Naive B cell (primary cell): ENCODE measurements around the gene C8G. TPM values are rescaled to one million over a fixed set of nuclear protein-coding genes. Genes with fewer than 3 reads are reported as not detected.

Source experiments
- ATAC-seq, 2 donors: fragments of 150-1000 bp; cut with Tn5 transposase; 2 replicates each; pipeline ENCODE4 v1.10.0; 2021; ENCODE audit warnings: low read depth in 2 of 2, mild to moderate bottlenecking in 2 of 2, moderate library complexity in 2 of 2
- DNase-seq: peaks from one replicate; pipeline ENCODE4 v3.0.0; 2022
- H3K27ac Mint-ChIP-seq, 6 donors: one replicate each; pipeline ENCODE4 v1.8.0; 2020 to 2022; ENCODE audit warnings: mild to moderate bottlenecking in 6 of 6, mixed read lengths in 6 of 6, moderate library complexity in 5 of 6, inconsistent platforms in 2 of 6
- H3K27me3 Mint-ChIP-seq, 3 donors: one replicate each; pipeline ENCODE4 v1.8.0; 2021 to 2022; ENCODE audit warnings: mixed read lengths in 3 of 3, mild to moderate bottlenecking in 1 of 3
- H3K36me3 Mint-ChIP-seq, 2 donors: one replicate each; pipeline ENCODE4 v1.8.0; 2020 to 2022; ENCODE audit warnings: mixed read lengths in 2 of 2, inconsistent platforms in 1 of 2, mild to moderate bottlenecking in 1 of 2
- H3K4me1 Mint-ChIP-seq, 3 donors: one replicate each; pipeline ENCODE4 v1.8.0; 2020 to 2022; ENCODE audit warnings: mixed read lengths in 3 of 3, inconsistent platforms in 1 of 3, mild to moderate bottlenecking in 1 of 3, moderate library complexity in 1 of 3
- H3K4me3 Mint-ChIP-seq, 8 donors: one replicate each; pipeline ENCODE4 v1.8.0; 2020 to 2022; ENCODE audit warnings: mild to moderate bottlenecking in 8 of 8, mixed read lengths in 8 of 8, moderate library complexity in 8 of 8, inconsistent platforms in 2 of 8
- H3K9me3 Mint-ChIP-seq, 7 donors: one replicate each; pipeline ENCODE4 v1.8.0; 2020 to 2022; ENCODE audit warnings: mixed read lengths in 7 of 7, mild to moderate bottlenecking in 5 of 7, inconsistent platforms in 2 of 7, moderate library complexity in 1 of 7
- polyA plus RNA-seq, 6 donors: library from polyadenylated mRNA; unstranded; fragments of 300-500 nt; fragmentation: Illumina TruSeq; gene quantifications; one replicate each; pipeline ENCODE4 v1.2.3, GENCODE V29; 2021; ENCODE audit warnings: low read depth in 6 of 6

The C8G gene
- polyA plus RNA-seq, 6 donors from 2014 or later: not detected

GRCh38 chr9:136983656-136984314, 38.7 kb downstream of the C8G start:
- H3K4me3 Mint-ChIP-seq: peak overlapping the region in 1 of 8 donors; percentile 17
- H3K36me3 Mint-ChIP-seq: peaks cover 0 to 8% of the 10 kb centered on the region in 2 donors
- peaks cover 0 to 4% (median 2%) of the 10 kb centered on the region in 3 donors for H3K4me1 Mint-ChIP-seq
- peaks cover 13 to 69% (median 38%) of the 10 kb centered on the region in 3 donors for H3K27me3 Mint-ChIP-seq
- H3K9me3 Mint-ChIP-seq: no peaks in the 10 kb centered on the region
- no peak overlapping the region for H3K27ac Mint-ChIP-seq
- ATAC-seq: no peak
- no peak for DNase-seq

- ATAC-seq (peak in 1 of 2 donors; percentile 16), DNase-seq (no peak)
- H3K36me3 Mint-ChIP-seq: peaks cover 0 to 8% of the 10 kb centered on the region in 2 donors
- no peak overlapping the region for H3K4me3 Mint-ChIP-seq
- peaks cover 0 to 4% (median 2%) of the 10 kb centered on the region in 3 donors for H3K4me1 Mint-ChIP-seq
- H3K27me3 Mint-ChIP-seq: peaks cover 13 to 67% (median 38%) of the 10 kb centered on the region in 3 donors
- no peak overlapping the region for H3K27ac Mint-ChIP-seq
- H3K9me3 Mint-ChIP-seq: no peaks in the 10 kb centered on the region
Observed at GRCh38 chr9:136984464-136985026, 39.5 kb downstream of the C8G start.

GRCh38 chr9:136985027-136985602, 40.1 kb downstream of the C8G start:
- Mint-ChIP-seq H3K36me3 (peaks cover 0 to 8% of the 10 kb centered on the region in 2 donors), H3K4me3 (no peak overlapping the region)

GRCh38 chr9:136985853-136986252, 40.8 kb downstream of the C8G start:
- DNase-seq: no peak
- Mint-ChIP-seq H3K9me3 (peaks cover 0 to 2% (median 0%) of the 10 kb centered on the region in 7 donors), H3K27ac (no peak overlapping the region), H3K36me3 (peaks cover 0 to 8% of the 10 kb centered on the region in 2 donors), H3K4me3 (no peak overlapping the region), H3K4me1 (peaks cover 0 to 4% (median 2%) of the 10 kb centered on the region in 3 donors), H3K27me3 (peaks cover 13 to 60% (median 29%) of the 10 kb centered on the region in 3 donors)
- no peak for ATAC-seq

More at GRCh38 chr9:136985027-136985602, 40.1 kb downstream of the C8G start:
- no peak for DNase-seq
- no peak overlapping the region for H3K27ac Mint-ChIP-seq
- ATAC-seq: peak; percentile 27 to 32
- peaks cover 0 to 4% (median 2%) of the 10 kb centered on the region in 3 donors for H3K4me1 Mint-ChIP-seq
- H3K27me3 Mint-ChIP-seq: peaks cover 13 to 65% (median 36%) of the 10 kb centered on the region in 3 donors
- peaks cover 0 to under 1% (median 0%) of the 10 kb centered on the region in 7 donors for H3K9me3 Mint-ChIP-seq

GRCh38 chr9:136988872-136989271, 43.8 kb downstream of the C8G start:
- peaks cover 0 to 2% (median 0%) of the 10 kb centered on the region in 7 donors for H3K9me3 Mint-ChIP-seq
- peak overlapping the region in 1 of 8 donors; percentile 70 for H3K4me3 Mint-ChIP-seq
- H3K4me1 Mint-ChIP-seq: peaks cover 8 to 19% (median 18%) of the 10 kb centered on the region in 3 donors
- H3K27me3 Mint-ChIP-seq: peaks cover 10 to 32% (median 21%) of the 10 kb centered on the region in 3 donors
- no peak overlapping the region for H3K27ac Mint-ChIP-seq
- no peak for ATAC-seq
- H3K36me3 Mint-ChIP-seq: peaks cover 0 to 5% of the 10 kb centered on the region in 2 donors
- DNase-seq: no peak

GRCh38 chr9:136990242-136990911, 45.3 kb downstream of the C8G start:
- H3K36me3 Mint-ChIP-seq: no peaks in the 10 kb centered on the region
- ATAC-seq (no peak), DNase-seq (no peak)
- H3K4me1 Mint-ChIP-seq: peaks cover 6 to 19% (median 19%) of the 10 kb centered on the region in 3 donors
- peaks cover 7 to 27% (median 16%) of the 10 kb centered on the region in 3 donors for H3K27me3 Mint-ChIP-seq
- H3K4me3 Mint-ChIP-seq: peak overlapping the region in 6 of 8 donors; percentile 59 to 89 (median 81)
- peaks cover 0 to 2% (median 0%) of the 10 kb centered on the region in 7 donors for H3K9me3 Mint-ChIP-seq
- peak overlapping the region in 3 of 6 donors; percentile 5 to 77 (median 74) for H3K27ac Mint-ChIP-seq

GRCh38 chr9:136991993-136992818, 47.2 kb downstream of the C8G start, which contains the start of gene PAXX:
TSS of gene PAXX (plus strand) at chr9:136992422. CDS start at chr9:136992444, 22 bp downstream.
- DNase-seq (peak; percentile 90), ATAC-seq (peak; percentile 84 to 87)
- H3K9me3 Mint-ChIP-seq: peaks cover 0 to 2% (median 0%) of the 10 kb centered on the region in 7 donors
- H3K27ac Mint-ChIP-seq: peak within 1 kb of the TSS; percentile 86 to 96 (median 94)
- peaks cover 7 to 23% (median 11%) of the 10 kb centered on the region in 3 donors for H3K27me3 Mint-ChIP-seq
- peaks cover 6 to 26% (median 26%) of the 10 kb centered on the region in 3 donors for H3K4me1 Mint-ChIP-seq
- peak within 1 kb of the TSS; percentile 59 to 92 (median 87) for H3K4me3 Mint-ChIP-seq
- no peaks in the 10 kb centered on the region for H3K36me3 Mint-ChIP-seq

- H3K4me1 Mint-ChIP-seq: peaks cover 10 to 32% (median 32%) of the 10 kb centered on the region in 3 donors
- peak overlapping the region; percentile 59 to 92 (median 87) for H3K4me3 Mint-ChIP-seq
- peaks cover 8 to 22% (median 9%) of the 10 kb centered on the region in 3 donors for H3K27me3 Mint-ChIP-seq
- peaks cover 0 to 2% (median 0%) of the 10 kb centered on the region in 7 donors for H3K9me3 Mint-ChIP-seq
- H3K36me3 Mint-ChIP-seq: no peaks in the 10 kb centered on the region
- DNase-seq: no peak
- H3K27ac Mint-ChIP-seq: peak overlapping the region; percentile 86 to 96 (median 94)
- ATAC-seq: no peak
Observed at GRCh38 chr9:136992819-136993369, 47.9 kb downstream of the C8G start.

GRCh38 chr9:136994180-136994887, 49.3 kb downstream of the C8G start:
- ATAC-seq: no peak
- H3K36me3 Mint-ChIP-seq: no peaks in the 10 kb centered on the region
- peaks cover 3 to 25% (median 6%) of the 10 kb centered on the region in 3 donors for H3K27me3 Mint-ChIP-seq
- peak overlapping the region in 2 of 8 donors; percentile 85 to 87 for H3K4me3 Mint-ChIP-seq
- H3K9me3 Mint-ChIP-seq: peaks cover 0 to 2% (median 0%) of the 10 kb centered on the region in 7 donors
- no peak for DNase-seq
- peak overlapping the region in 1 of 6 donors; percentile 93 for H3K27ac Mint-ChIP-seq
- peaks cover 15 to 43% (median 42%) of the 10 kb centered on the region in 3 donors for H3K4me1 Mint-ChIP-seq

- peak overlapping the region in 1 of 6 donors; percentile 69 for H3K27ac Mint-ChIP-seq
- peaks cover 0 to 2% (median 0%) of the 10 kb centered on the region in 7 donors for H3K9me3 Mint-ChIP-seq
- no peak overlapping the region for H3K4me3 Mint-ChIP-seq
- no peak for ATAC-seq
- peaks cover 3 to 24% (median 6%) of the 10 kb centered on the region in 3 donors for H3K27me3 Mint-ChIP-seq
- peaks cover 16 to 49% (median 48%) of the 10 kb centered on the region in 3 donors for H3K4me1 Mint-ChIP-seq
- DNase-seq: no peak
- no peaks in the 10 kb centered on the region for H3K36me3 Mint-ChIP-seq
Observed at GRCh38 chr9:136994888-136995230, 49.8 kb downstream of the C8G start.

- H3K4me3 Mint-ChIP-seq: no peak overlapping the region
- H3K36me3 Mint-ChIP-seq: no peaks in the 10 kb centered on the region
- ATAC-seq (no peak), DNase-seq (no peak)
- peaks cover 3 to 19% (median 6%) of the 10 kb centered on the region in 3 donors for H3K27me3 Mint-ChIP-seq
- no peaks in the 10 kb centered on the region for H3K9me3 Mint-ChIP-seq
- peaks cover 21 to 54% (median 53%) of the 10 kb centered on the region in 3 donors for H3K4me1 Mint-ChIP-seq
- H3K27ac Mint-ChIP-seq: peak overlapping the region in 1 of 6 donors; percentile 69
Observed at GRCh38 chr9:136995362-136995761, 50.3 kb downstream of the C8G start.
